GM12874 (cell line): Measurements from ENCODE around the gene ARMC7.

Experiments used
- CTCF ChIP-seq: IDR thresholded peaks from 2 replicates; pipeline ENCODE4 v1.5.1; 2011; ENCODE audit warnings: low read depth, mild to moderate bottlenecking, control low read depth, low read length, moderate library complexity; ENCODE audit not compliant: insufficient read depth

Gene ARMC7

GRCh38 chr17:75081611-75082540, 27.9 kb upstream of the ARMC7 start:
- no peak for TF ChIP-seq CTCF

GRCh38 chr17:75082683-75083082, 27.1 kb upstream of the ARMC7 start:
- TF ChIP-seq CTCF: no peak

GRCh38 chr17:75084039-75084660, 25.6 kb upstream of the ARMC7 start:
- no peak for TF ChIP-seq CTCF

- no peak for TF ChIP-seq CTCF
Observed at GRCh38 chr17:75086496-75087181, 23.1 kb upstream of the ARMC7 start.

GRCh38 chr17:75087182-75087557, 22.6 kb upstream of the ARMC7 start:
- no peak for TF ChIP-seq CTCF

- TF ChIP-seq CTCF: no peak
Observed at GRCh38 chr17:75087558-75088453, 22.0 kb upstream of the ARMC7 start, which contains the start of gene SLC16A5. TSS of gene SLC16A5 (plus strand) at chr17:75087954. CDS start at chr17:75093637, 5,683 bp downstream.
